Ishikawa (cell line): ENCODE measurements around the gene THEM5.
A peak's percentile ranks its signal among the peaks of the same experiment; 100 is the strongest.

Source experiments
- CEBPB ChIP-seq: IDR thresholded peaks from 2 replicates; pipeline ENCODE4 v1.6.1; 2012
- CREB1 ChIP-seq: IDR thresholded peaks from 2 replicates; pipeline ENCODE4 v1.6.1; 2012; ENCODE audit warnings: low read depth
- EGR1 ChIP-seq: IDR thresholded peaks from 2 replicates; pipeline ENCODE4 v1.6.1; 2012
- EP300 ChIP-seq: IDR thresholded peaks from 2 replicates; pipeline ENCODE4 v1.6.1; 2012; ENCODE audit warnings: borderline replicate concordance
- FOXM1 ChIP-seq: IDR thresholded peaks from 2 replicates; pipeline ENCODE4 v1.6.1; 2012; ENCODE audit warnings: low read depth, borderline replicate concordance
- NFIC ChIP-seq: IDR thresholded peaks from 2 replicates; pipeline ENCODE4 v1.6.1; 2012
- RAD21 ChIP-seq: IDR thresholded peaks from 2 replicates; pipeline ENCODE4 v1.6.1; 2012; ENCODE audit warnings: low read depth
- TAF1 ChIP-seq: IDR thresholded peaks from 2 replicates; pipeline ENCODE4 v1.6.1; 2012; ENCODE audit warnings: low read depth, mild to moderate bottlenecking
- TCF12 ChIP-seq: IDR thresholded peaks from 2 replicates; pipeline ENCODE4 v1.6.1; 2012; ENCODE audit warnings: low read depth
- TEAD4 ChIP-seq: IDR thresholded peaks from 2 replicates; pipeline ENCODE4 v1.6.1; 2012
- YY1 ChIP-seq: IDR thresholded peaks from 2 replicates; pipeline ENCODE4 v1.6.1; 2012; ENCODE audit warnings: low read depth
- ZBTB7A ChIP-seq: IDR thresholded peaks from 2 replicates; pipeline ENCODE4 v1.6.1; 2012; ENCODE audit warnings: low read depth
- TF ChIP-seq, protein P1 (sequence below): IDR thresholded peaks from 2 replicates; pipeline ENCODE4 v1.6.1; 2012
- TF ChIP-seq, protein P2 (sequence below): IDR thresholded peaks from 2 replicates; pipeline ENCODE4 v1.6.1; 2012
- TF ChIP-seq, protein P3 (sequence below): IDR thresholded peaks from 2 replicates; pipeline ENCODE4 v1.6.1; 2012; ENCODE audit warnings: low read depth, mild to moderate bottlenecking

THEM5 gene, protein sequence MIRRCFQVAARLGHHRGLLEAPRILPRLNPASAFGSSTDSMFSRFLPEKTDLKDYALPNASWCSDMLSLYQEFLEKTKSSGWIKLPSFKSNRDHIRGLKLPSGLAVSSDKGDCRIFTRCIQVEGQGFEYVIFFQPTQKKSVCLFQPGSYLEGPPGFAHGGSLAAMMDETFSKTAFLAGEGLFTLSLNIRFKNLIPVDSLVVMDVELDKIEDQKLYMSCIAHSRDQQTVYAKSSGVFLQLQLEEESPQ

DNA sequence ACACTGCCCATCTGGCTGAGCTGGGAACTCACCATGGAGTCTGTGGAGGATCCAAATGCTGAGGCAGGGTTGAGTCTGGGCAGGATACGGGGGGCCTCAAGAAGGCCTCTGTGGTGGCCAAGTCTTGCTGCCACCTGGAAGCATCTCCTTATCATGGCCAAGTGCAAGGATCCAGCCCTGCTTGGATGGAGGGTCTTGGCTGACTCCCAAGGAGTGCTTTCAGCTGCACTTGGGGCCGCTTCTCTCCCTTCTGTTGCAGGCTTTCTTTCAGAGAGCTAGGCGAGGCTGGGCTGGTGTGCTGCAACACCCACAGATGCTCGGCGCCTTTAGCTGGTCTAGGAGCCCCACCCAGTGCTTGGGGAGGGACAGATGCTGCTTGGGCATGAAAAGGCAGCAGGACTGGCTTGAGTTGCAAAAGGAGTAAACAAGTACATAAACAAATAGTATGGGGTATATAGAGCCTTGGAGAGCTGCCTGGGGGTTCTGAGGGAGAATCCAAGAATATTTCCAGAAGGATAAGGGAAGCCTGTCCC lies at the start of gene THEM5:
Gene THEM5, minus strand, starts transcription at position 302 of the 533 bp plus-strand sequence. Its CDS starts 147 bp downstream, at position 155.
- TF ChIP-seq, protein P1, sequence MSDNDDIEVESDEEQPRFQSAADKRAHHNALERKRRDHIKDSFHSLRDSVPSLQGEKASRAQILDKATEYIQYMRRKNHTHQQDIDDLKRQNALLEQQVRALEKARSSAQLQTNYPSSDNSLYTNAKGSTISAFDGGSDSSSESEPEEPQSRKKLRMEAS, result no peak
- TF ChIP-seq TAF1 (no peak), RAD21 (no peak), ZBTB7A (no peak), TCF12 (no peak), CEBPB (no peak)

- no peak for TF ChIP-seq TCF12
- TF ChIP-seq YY1, result no peak
- no peak for TF ChIP-seq RAD21
- no peak for TF ChIP-seq NFIC
- no peak for TF ChIP-seq EP300
- TF ChIP-seq, protein P2, sequence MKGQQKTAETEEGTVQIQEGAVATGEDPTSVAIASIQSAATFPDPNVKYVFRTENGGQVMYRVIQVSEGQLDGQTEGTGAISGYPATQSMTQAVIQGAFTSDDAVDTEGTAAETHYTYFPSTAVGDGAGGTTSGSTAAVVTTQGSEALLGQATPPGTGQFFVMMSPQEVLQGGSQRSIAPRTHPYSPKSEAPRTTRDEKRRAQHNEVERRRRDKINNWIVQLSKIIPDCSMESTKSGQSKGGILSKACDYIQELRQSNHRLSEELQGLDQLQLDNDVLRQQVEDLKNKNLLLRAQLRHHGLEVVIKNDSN, result no peak
- TF ChIP-seq CEBPB, result no peak
- no peak for TF ChIP-seq TEAD4
- TF ChIP-seq ZBTB7A, result no peak
- no peak for TF ChIP-seq FOXM1
- TF ChIP-seq TAF1, result no peak
- TF ChIP-seq, protein P1, result no peak
- no peak for TF ChIP-seq CREB1
- TF ChIP-seq, protein P3, sequence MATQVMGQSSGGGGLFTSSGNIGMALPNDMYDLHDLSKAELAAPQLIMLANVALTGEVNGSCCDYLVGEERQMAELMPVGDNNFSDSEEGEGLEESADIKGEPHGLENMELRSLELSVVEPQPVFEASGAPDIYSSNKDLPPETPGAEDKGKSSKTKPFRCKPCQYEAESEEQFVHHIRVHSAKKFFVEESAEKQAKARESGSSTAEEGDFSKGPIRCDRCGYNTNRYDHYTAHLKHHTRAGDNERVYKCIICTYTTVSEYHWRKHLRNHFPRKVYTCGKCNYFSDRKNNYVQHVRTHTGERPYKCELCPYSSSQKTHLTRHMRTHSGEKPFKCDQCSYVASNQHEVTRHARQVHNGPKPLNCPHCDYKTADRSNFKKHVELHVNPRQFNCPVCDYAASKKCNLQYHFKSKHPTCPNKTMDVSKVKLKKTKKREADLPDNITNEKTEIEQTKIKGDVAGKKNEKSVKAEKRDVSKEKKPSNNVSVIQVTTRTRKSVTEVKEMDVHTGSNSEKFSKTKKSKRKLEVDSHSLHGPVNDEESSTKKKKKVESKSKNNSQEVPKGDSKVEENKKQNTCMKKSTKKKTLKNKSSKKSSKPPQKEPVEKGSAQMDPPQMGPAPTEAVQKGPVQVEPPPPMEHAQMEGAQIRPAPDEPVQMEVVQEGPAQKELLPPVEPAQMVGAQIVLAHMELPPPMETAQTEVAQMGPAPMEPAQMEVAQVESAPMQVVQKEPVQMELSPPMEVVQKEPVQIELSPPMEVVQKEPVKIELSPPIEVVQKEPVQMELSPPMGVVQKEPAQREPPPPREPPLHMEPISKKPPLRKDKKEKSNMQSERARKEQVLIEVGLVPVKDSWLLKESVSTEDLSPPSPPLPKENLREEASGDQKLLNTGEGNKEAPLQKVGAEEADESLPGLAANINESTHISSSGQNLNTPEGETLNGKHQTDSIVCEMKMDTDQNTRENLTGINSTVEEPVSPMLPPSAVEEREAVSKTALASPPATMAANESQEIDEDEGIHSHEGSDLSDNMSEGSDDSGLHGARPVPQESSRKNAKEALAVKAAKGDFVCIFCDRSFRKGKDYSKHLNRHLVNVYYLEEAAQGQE, result no peak
Measured at GRCh38 chr1:151902858-151903257, 49.3 kb upstream of the THEM5 start.

DNA sequence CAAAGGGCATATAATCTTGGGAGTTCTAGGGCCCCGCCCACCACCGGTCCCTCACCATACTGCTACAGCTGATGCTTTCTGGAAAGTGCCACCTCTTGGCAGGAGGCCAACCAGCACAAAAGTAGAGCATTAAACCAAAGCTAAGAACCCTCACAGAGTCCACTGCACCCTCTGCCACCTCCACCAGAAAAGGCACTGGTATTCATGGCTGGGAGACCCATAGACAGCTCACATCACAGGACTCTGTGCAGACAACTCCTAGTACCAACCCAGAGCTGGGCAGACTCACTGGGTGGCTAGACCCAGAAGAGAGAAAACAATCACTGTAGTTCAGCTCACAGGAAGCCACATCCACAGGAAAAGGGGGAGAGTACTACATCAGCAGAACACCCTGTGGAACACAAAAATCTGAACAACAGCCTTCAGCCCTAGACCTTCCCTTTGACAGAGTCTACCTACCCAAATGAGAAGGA lies 45.0 kb upstream of the THEM5 start:
- no peak for TF ChIP-seq CREB1
- TF ChIP-seq NFIC, result 0 out of 2 replicates have a peak, but pooled peaks have one; percentile 16

DNA sequence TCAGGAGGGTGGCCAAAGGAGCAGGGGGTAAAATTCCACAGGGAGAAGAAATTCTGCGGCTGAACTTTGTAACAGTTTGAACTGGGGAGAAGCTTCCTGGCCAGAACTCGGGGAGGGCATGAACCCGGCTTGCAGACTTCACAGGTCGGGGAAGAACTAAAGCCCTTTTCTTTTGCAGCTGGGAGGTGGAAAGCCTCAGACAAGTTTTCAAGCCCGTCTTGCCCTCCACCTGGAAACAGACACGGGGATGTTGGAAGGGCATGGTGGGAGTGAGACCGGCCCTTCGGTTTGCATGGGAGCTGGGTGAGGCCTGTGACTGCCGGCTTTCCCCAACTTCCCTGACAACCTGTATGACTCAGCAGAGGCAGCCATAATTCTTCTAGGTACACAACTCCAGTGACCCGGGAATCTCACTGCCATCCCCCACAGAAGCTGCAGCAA lies 44.5 kb upstream of the THEM5 start:
- TF ChIP-seq CREB1, result no peak
- no peak for TF ChIP-seq EP300
- no peak for TF ChIP-seq NFIC
- no peak for TF ChIP-seq TEAD4
- TF ChIP-seq, protein P1, result no peak
- TF ChIP-seq RAD21, result no peak
- no peak for TF ChIP-seq CEBPB
- TF ChIP-seq, protein P2, result no peak
- no peak for TF ChIP-seq EGR1
- TF ChIP-seq YY1, result no peak
- no peak for TF ChIP-seq TAF1
- no peak for TF ChIP-seq TCF12

DNA sequence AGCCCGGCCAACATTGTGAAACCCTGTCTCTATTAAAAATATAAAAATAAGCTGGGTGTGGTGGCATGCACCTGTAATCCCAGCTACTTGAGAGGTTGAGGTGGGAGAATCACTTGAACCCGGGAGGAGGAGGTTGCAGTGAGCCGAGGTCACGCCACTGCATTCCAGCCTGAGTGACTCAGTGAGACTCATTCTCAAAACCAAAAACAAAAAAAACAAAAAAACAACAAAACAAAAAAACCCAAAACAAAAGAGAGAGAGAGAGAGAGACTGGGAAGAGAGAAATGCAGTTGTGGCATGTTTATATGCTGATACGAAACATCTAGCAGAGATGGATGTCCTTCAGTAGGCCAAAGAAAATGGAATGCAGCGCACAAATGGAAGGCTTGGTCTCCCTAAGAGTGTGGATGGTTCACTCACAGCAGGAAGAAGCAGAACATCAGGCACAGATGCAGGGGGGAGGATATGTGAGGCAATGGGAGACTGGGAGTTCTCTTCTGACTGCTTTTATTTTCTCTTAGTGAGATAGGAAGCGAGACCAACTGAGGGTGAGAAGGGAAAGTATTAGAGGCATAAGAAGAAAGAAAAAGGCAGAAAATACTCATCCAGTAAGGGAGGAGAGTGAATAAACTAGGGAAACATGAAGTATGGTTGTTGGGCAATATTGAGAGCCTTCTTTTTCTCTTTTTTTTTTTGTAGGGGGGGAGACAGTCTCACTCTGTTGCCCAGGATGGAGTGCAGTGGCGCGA lies 39.8 kb upstream of the THEM5 start:
- TF ChIP-seq FOXM1, result no peak
- TF ChIP-seq EGR1, result no peak
- TF ChIP-seq, protein P2, result no peak
- no peak for TF ChIP-seq TAF1
- no peak for TF ChIP-seq YY1
- TF ChIP-seq CREB1, result no peak
- no peak for TF ChIP-seq TEAD4
- TF ChIP-seq, protein P3, result no peak
- no peak for TF ChIP-seq EP300
- no peak for TF ChIP-seq TCF12
- no peak for TF ChIP-seq ZBTB7A
- no peak for TF ChIP-seq CEBPB
- TF ChIP-seq NFIC, result no peak
- TF ChIP-seq, protein P1, result no peak
- no peak for TF ChIP-seq RAD21
